PC-9 (cell line): ENCODE measurements around the gene IQGAP1.

Experiments
- EZH2 ChIP-seq: fragments of 200-600 bp; sonication (generic); IDR thresholded peaks from 2 replicates; pipeline ENCODE4 v1.8.0; 2017; ENCODE audit warnings: antibody characterized with exemption, low read depth
- TF ChIP-seq, protein P1 (sequence below): fragments of 200-600 bp; sonication (generic); conservative IDR thresholded peaks from 2 replicates; pipeline ENCODE4 v1.6.1; 2017; ENCODE audit warnings: mixed run types, antibody characterized with exemption, mild to moderate bottlenecking, moderate library complexity

DNA sequence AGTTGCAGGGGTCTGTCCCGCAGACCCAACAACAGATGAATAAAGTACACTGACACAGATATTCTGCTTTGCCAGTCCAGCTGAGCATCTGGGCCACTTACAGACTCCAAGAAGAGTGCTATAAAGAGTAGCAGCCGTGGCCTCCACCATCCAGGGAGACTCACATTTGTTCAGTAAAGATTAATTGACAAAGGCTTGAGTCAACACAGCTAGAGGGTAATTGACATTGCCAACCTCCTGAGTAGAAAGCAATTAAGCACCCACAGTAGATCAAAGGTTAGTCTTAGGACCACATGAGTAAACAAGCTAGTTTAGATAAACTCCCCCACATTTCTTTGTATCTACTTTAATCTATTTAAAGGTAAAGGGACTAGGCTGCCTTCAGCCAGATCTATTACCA lies 125.4 kb downstream of the IQGAP1 start:
- TF ChIP-seq, protein P1, sequence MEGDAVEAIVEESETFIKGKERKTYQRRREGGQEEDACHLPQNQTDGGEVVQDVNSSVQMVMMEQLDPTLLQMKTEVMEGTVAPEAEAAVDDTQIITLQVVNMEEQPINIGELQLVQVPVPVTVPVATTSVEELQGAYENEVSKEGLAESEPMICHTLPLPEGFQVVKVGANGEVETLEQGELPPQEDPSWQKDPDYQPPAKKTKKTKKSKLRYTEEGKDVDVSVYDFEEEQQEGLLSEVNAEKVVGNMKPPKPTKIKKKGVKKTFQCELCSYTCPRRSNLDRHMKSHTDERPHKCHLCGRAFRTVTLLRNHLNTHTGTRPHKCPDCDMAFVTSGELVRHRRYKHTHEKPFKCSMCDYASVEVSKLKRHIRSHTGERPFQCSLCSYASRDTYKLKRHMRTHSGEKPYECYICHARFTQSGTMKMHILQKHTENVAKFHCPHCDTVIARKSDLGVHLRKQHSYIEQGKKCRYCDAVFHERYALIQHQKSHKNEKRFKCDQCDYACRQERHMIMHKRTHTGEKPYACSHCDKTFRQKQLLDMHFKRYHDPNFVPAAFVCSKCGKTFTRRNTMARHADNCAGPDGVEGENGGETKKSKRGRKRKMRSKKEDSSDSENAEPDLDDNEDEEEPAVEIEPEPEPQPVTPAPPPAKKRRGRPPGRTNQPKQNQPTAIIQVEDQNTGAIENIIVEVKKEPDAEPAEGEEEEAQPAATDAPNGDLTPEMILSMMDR: no peak
- no peak for TF ChIP-seq EZH2
